Caco-2 (cell line): Measurements from ENCODE around the gene SENP1. TPM values are rescaled to one million over a fixed set of nuclear protein-coding genes. Genes with fewer than 3 reads are reported as not detected.
A peak's percentile ranks its signal among the peaks of the same experiment; 100 is the strongest.

Experiments used
- Bru-seq: library from RNA; stranded (reverse); fragments of 400-500 nt; gene quantifications from one replicate; lab custom pipeline; 2021; lab: Mats Ljungman, UMichigan
- BruChase-seq, 2 experiments: library from RNA; stranded (reverse); fragments of 400-500 nt; gene quantifications; one replicate each; lab custom pipeline; 2021; lab: Mats Ljungman, UMichigan
- BruUV-seq: library from RNA; stranded (reverse); fragments of 400-500 nt; replicated peaks from 2 replicates; lab custom pipeline; 2021; lab: Mats Ljungman, UMichigan
- CTCF ChIA-PET: fragments of 300-600 bp; sonication (Branson Sonifier 250); formaldehyde crosslinking; loops from one replicate; lab custom pipeline; 2022; ENCODE audit warnings: antibody characterized with exemption; lab: Charles Lee
- POLR2A ChIA-PET: fragments of 300-600 bp; sonication (Branson Sonifier 250); formaldehyde crosslinking; loops from one replicate; lab custom pipeline; 2022; ENCODE audit warnings: antibody characterized with exemption; lab: Charles Lee
- DNase-seq, 2 experiments: peaks; one replicate each; pipeline versions ENCODE4 v3.0.0 to v3.0.0-alpha.2; 2020 to 2022
- H3K27me3 ChIP-seq: replicated peaks from 2 replicates; pipeline ENCODE4 v1.6.0; 2011; ENCODE audit warnings: low read length; ENCODE audit not compliant: control insufficient read depth, insufficient read depth
- H3K36me3 ChIP-seq: 2 replicates; pipeline ENCODE4 v1.5.1; 2011; ENCODE audit warnings: low read length; ENCODE audit not compliant: control insufficient read depth, insufficient read depth
- H3K4me1 ChIP-seq: fragments of 250-450 bp; sonication (Bioruptor Pico); 2 replicates; pipeline ENCODE4 v1.5.1; 2020; ENCODE audit warnings: mild to moderate bottlenecking
- H3K4me3 ChIP-seq: 2 replicates; pipeline ENCODE4 v1.5.1; 2011; ENCODE audit warnings: low read depth, mild to moderate bottlenecking, control low read depth, low read length
- H3K9me3 ChIP-seq: fragments of 250-450 bp; sonication (Bioruptor Pico); 2 replicates; pipeline ENCODE4 v1.5.1; 2020; ENCODE audit warnings: mild to moderate bottlenecking, moderate library complexity
- H3K27ac Mint-ChIP-seq: one replicate; pipeline ENCODE4 v1.8.0; 2022; ENCODE audit warnings: mixed read lengths; ENCODE audit not compliant: unreplicated experiment
- H3K27me3 Mint-ChIP-seq: one replicate; pipeline ENCODE4 v1.8.0; 2022; ENCODE audit warnings: mixed read lengths; ENCODE audit not compliant: insufficient read depth, unreplicated experiment
- H3K36me3 Mint-ChIP-seq: one replicate; pipeline ENCODE4 v1.8.0; 2022; ENCODE audit warnings: mild to moderate bottlenecking, mixed read lengths; ENCODE audit not compliant: insufficient read depth, unreplicated experiment
- H3K4me1 Mint-ChIP-seq: one replicate; pipeline ENCODE4 v1.8.0; 2022; ENCODE audit warnings: low read depth, mixed read lengths; ENCODE audit not compliant: unreplicated experiment
- H3K4me3 Mint-ChIP-seq: one replicate; pipeline ENCODE4 v1.8.0; 2022; ENCODE audit warnings: mild to moderate bottlenecking, moderate library complexity, mixed read lengths; ENCODE audit not compliant: unreplicated experiment
- H3K9me3 Mint-ChIP-seq: one replicate; pipeline ENCODE4 v1.8.0; 2022; ENCODE audit warnings: mixed read lengths; ENCODE audit not compliant: unreplicated experiment
- intact Hi-C: fragments of 100-400 bp; cut with micrococcal nuclease; formaldehyde crosslinking; loops from one replicate; pipeline ENCODE4 v1.10.0; 2022; ENCODE audit not compliant: unreplicated experiment
- long read RNA-seq: library from polyadenylated mRNA; stranded (forward); transcript quantifications from one replicate; pipeline ENCODE4 v2.0.0, GENCODE V29; 2022
- total RNA-seq: library from RNA; stranded (reverse); gene quantifications from 2 replicates; pipeline ENCODE4 v1.2.3, GENCODE V29; 2022
- TF ChIP-seq, protein P1 (sequence below), 2 experiments: fragments of 200-600 bp in 1 of 2; IDR thresholded peaks; 1 replicate in 1 of 2; 2 replicates in 1 of 2; pipeline versions ENCODE4 v1.5.1 to v1.8.0; 2011 to 2022; ENCODE audit warnings: antibody characterized with exemption in 1 of 2, control low read depth in 1 of 2, inconsistent platforms in 1 of 2, low read depth in 1 of 2, low read length in 1 of 2, mild to moderate bottlenecking in 1 of 2, moderate library complexity in 1 of 2; ENCODE audit not compliant: insufficient read depth in 1 of 2, severe bottlenecking in 1 of 2, unreplicated experiment in 1 of 2

The SENP1 gene
- 40.4 and 42.1 TPM in 2 replicates for total RNA-seq
- percentile 84 among the genes with signal in this experiment for Bru-seq, nascent RNA
- BruChase-seq, experiment 1, labeled RNA remaining after a 2-hour chase, result percentile 86 among the genes with signal in this experiment
- percentile 82 among the genes with signal in this experiment for BruChase-seq, experiment 2, labeled RNA remaining after a 6-hour chase
- long read RNA-seq, full-length matches to known transcripts, result 4 of 19 reads
- long read RNA-seq, partial matches to known transcripts, result 3 of 19 reads
- long read RNA-seq, other reads (novel, unspliced or antisense), result 12 of 19 reads

DNA sequence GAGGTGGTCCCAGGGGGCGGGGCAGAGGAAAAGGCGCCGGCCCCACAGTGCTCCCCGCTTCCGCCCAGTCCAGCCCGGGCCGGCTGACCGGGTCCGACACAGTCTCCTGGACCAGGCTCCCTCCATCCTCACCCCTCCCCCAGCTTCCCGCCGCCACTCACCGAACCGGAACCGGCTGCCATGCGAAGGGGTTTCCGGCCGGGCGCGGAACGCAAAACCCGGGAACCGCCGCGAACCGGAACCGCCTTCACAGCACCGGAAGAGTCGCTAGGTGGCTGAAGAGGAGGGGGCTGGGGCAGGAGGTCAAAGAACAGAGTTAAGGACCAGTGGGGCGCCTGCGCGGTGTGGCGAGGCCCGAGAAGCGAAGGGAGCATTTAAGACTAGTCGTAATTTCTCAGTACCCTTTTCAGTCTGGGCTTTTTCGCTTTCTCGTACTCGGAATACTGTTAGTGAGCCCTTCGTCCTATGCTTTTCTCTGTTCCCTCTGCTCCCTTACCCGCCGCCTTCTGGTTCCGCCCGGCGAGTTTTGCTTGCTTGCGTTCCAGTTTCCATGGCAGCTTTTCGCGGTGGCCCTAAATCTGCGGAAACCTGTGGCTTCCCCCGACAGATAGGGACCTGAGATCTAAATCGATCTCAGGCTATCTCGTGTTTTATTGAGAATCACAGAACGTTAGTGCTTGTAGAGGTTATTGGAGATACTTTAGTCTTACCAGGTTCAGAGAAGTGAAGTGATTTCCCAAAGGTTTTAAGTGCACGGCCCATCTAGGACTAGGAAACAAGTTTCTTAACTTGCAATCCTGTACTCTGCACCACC lies at the start of gene SENP1:
SENP1 (minus strand) TSS at position 213 of the 814 bp plus-strand sequence. CDS start 4,607 bp downstream, outside the sequence.
- H3K27ac Mint-ChIP-seq, result peak within 1 kb of the TSS; percentile 97
- POLR2A ChIA-PET, result interaction anchor here (0.5 to 2.4 kb wide), 5 partner anchors 13 to 201 kb away, joined by 3 to 17 read pairs (median 4); partner anchors contain the start of genes ASB8, PFKM and VDR
- intact Hi-C loops, result loop anchor here (1.0 to 2.0 kb wide), 3 partner anchors 13 to 65 kb away; partner anchors contain the start of genes ASB8 and PFKM

DNA sequence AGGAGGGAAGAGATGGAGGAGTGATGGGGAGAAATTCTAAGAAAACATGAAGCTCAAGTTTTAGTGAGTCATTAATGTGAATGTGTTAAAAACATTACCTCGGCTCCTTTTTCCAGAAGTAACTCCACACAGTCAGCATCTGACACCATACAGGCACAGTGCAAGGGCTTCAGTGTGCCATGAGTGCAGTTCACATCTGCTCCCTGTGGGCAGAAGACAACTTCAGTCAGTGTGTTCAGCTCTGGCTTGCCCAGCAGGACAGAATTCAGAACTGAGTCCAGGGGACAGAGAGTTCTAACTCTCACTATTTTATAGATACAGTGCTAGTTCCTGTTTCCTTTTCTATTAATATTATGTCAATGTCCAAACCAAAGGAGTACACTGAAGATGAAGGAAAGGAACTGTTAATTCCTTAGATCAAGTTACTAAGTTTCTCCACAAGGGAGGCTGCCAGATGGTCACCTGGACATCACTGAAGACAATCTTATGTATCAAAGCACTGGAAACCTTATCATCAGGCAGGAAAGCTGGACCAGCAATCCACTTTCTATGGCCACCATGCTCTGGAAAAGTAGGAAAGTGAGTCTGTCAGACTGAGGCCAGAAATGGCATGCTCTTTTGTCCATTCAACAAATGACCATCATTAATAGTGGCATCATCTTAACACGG lies 45.4 kb upstream of the SENP1 start:
- Mint-ChIP-seq H3K36me3 (peaks cover 29% of the 10 kb centered on the region), H3K27ac (no peak overlapping the region), H3K27me3 (no peaks in the 10 kb centered on the region), H3K4me1 (no peaks in the 10 kb centered on the region), H3K4me3 (no peak overlapping the region), H3K9me3 (no peaks in the 10 kb centered on the region)
- BruUV-seq, result no TSS peak
- Histone ChIP-seq H3K4me1 (no peaks in the 10 kb centered on the region), H3K9me3 (no peaks in the 10 kb centered on the region), H3K4me3 (no peak overlapping the region), H3K27me3 (no peaks in the 10 kb centered on the region), H3K36me3 (no peaks in the 10 kb centered on the region)
- intact Hi-C loops, result no loop called here
- CTCF ChIA-PET, result no interaction called here
- no peak for DNase-seq
- POLR2A ChIA-PET, result no interaction called here
- TF ChIP-seq, protein P1, sequence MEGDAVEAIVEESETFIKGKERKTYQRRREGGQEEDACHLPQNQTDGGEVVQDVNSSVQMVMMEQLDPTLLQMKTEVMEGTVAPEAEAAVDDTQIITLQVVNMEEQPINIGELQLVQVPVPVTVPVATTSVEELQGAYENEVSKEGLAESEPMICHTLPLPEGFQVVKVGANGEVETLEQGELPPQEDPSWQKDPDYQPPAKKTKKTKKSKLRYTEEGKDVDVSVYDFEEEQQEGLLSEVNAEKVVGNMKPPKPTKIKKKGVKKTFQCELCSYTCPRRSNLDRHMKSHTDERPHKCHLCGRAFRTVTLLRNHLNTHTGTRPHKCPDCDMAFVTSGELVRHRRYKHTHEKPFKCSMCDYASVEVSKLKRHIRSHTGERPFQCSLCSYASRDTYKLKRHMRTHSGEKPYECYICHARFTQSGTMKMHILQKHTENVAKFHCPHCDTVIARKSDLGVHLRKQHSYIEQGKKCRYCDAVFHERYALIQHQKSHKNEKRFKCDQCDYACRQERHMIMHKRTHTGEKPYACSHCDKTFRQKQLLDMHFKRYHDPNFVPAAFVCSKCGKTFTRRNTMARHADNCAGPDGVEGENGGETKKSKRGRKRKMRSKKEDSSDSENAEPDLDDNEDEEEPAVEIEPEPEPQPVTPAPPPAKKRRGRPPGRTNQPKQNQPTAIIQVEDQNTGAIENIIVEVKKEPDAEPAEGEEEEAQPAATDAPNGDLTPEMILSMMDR (IDR thresholded peaks at IDR 0.05; ENCODE audit: insufficient read depth in 1 of 2, low read depth in 1 of 2, low read length in 1 of 2, severe bottlenecking in 1 of 2, unreplicated experiment in 1 of 2), result no peak

More for the DNA sequence above, at the start of gene SENP1:
- DNase-seq, result peak; percentile 92 to 94
- peak within 1 kb of the TSS; percentile 99 for H3K4me3 Mint-ChIP-seq
- peaks cover 20% of the 10 kb centered on the region for H3K36me3 Mint-ChIP-seq
- no peaks in the 10 kb centered on the region for H3K27me3 Mint-ChIP-seq
- Histone ChIP-seq H3K27me3 (no peaks in the 10 kb centered on the region), H3K9me3 (no peaks in the 10 kb centered on the region), H3K4me1 (peaks cover 18% of the 10 kb centered on the region), H3K36me3 (no peaks in the 10 kb centered on the region; the same call in 1 of the 2 replicates), H3K4me3 (peak within 1 kb of the TSS; percentile 83)
- no peaks in the 10 kb centered on the region for H3K9me3 Mint-ChIP-seq
- CTCF ChIA-PET, result interaction anchor here (0.6 to 1.6 kb wide), 5 partner anchors 13 to 51 kb away, joined by 4 to 11 read pairs (median 4); partner anchors contain the start of genes ASB8 and PFKM
- TF ChIP-seq, protein P1 (IDR thresholded peaks at IDR 0.05; ENCODE audit: insufficient read depth in 1 of 2, low read depth in 1 of 2, low read length in 1 of 2, severe bottlenecking in 1 of 2, unreplicated experiment in 1 of 2), result peak in 1 of 2 experiments; percentile 31
- H3K4me1 Mint-ChIP-seq, result peaks cover 30% of the 10 kb centered on the region
- BruUV-seq, result TSS peak; percentile 73
